Progenitor cell of endocrine pancreas (in vitro differentiated cells): ENCODE results near the gene HSD17B4. TPM values are rescaled to one million over a fixed set of nuclear protein-coding genes. Genes with fewer than 3 reads are reported as not detected.

Experiments
- DNase-seq: peaks from one replicate; pipeline ENCODE4 v3.0.0; 2021; ENCODE audit warnings: low spot score; ENCODE audit not compliant: unreplicated experiment
- H3K27ac Mint-ChIP-seq: 2 replicates; pipeline ENCODE4 v1.8.0; 2021; ENCODE audit warnings: mild to moderate bottlenecking, moderate library complexity, mixed read lengths
- H3K27me3 Mint-ChIP-seq: 2 replicates; pipeline ENCODE4 v1.8.0; 2021; ENCODE audit warnings: mixed read lengths
- H3K36me3 Mint-ChIP-seq: 2 replicates; pipeline ENCODE4 v1.8.0; 2022; ENCODE audit warnings: mixed read lengths; ENCODE audit not compliant: insufficient read depth
- H3K4me1 Mint-ChIP-seq: 2 replicates; pipeline ENCODE4 v1.8.0; 2021; ENCODE audit warnings: low read depth, mixed read lengths
- H3K4me3 Mint-ChIP-seq: 2 replicates; pipeline ENCODE4 v1.8.0; 2021; ENCODE audit warnings: low read depth, mild to moderate bottlenecking, moderate library complexity, mixed read lengths
- H3K9me3 Mint-ChIP-seq: 2 replicates; pipeline ENCODE4 v1.8.0; 2021; ENCODE audit warnings: low read depth, mixed read lengths
- total RNA-seq: library from RNA; stranded (reverse); gene quantifications from 2 replicates; pipeline ENCODE4 v1.2.1, GENCODE V29; 2021
- TF ChIP-seq, protein P1 (sequence below): fragments of 200-600 bp; sonication (generic); IDR thresholded peaks from one replicate; pipeline ENCODE4 v1.5.0; 2021; ENCODE audit warnings: antibody characterized with exemption, mild to moderate bottlenecking; ENCODE audit not compliant: unreplicated experiment

Gene HSD17B4
- total RNA-seq, 1 donor from 2014 or later: 248 TPM

DNA sequence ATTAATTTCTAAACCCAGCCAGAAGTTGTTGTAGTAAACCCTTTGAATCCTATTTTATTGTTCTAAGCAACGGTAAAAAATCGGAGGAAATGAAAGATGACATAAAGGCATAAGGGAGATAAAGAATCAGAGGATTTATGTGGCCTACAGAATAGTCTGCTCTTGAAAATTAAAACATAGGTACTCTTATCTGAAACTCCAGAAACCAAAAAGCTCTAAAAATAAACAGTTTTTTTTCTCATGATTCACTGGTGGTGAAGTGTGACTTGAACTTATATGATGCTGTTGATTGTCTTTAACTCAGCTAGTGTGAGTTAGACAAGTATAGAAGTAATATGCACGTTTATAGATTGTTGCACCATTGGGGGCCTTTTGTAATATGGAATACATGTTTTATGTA is 80.3 kb downstream of the HSD17B4 start:
- H3K9me3 Mint-ChIP-seq: no peaks in the 10 kb centered on the region
- TF ChIP-seq, protein P1, sequence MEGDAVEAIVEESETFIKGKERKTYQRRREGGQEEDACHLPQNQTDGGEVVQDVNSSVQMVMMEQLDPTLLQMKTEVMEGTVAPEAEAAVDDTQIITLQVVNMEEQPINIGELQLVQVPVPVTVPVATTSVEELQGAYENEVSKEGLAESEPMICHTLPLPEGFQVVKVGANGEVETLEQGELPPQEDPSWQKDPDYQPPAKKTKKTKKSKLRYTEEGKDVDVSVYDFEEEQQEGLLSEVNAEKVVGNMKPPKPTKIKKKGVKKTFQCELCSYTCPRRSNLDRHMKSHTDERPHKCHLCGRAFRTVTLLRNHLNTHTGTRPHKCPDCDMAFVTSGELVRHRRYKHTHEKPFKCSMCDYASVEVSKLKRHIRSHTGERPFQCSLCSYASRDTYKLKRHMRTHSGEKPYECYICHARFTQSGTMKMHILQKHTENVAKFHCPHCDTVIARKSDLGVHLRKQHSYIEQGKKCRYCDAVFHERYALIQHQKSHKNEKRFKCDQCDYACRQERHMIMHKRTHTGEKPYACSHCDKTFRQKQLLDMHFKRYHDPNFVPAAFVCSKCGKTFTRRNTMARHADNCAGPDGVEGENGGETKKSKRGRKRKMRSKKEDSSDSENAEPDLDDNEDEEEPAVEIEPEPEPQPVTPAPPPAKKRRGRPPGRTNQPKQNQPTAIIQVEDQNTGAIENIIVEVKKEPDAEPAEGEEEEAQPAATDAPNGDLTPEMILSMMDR: no peak
- H3K36me3 Mint-ChIP-seq: peaks cover 28% of the 10 kb centered on the region
- peaks cover 2% of the 10 kb centered on the region for H3K4me1 Mint-ChIP-seq
- no peak overlapping the region for H3K4me3 Mint-ChIP-seq
- H3K27ac Mint-ChIP-seq: no peak overlapping the region
- no peaks in the 10 kb centered on the region for H3K27me3 Mint-ChIP-seq
- DNase-seq: no peak

DNA sequence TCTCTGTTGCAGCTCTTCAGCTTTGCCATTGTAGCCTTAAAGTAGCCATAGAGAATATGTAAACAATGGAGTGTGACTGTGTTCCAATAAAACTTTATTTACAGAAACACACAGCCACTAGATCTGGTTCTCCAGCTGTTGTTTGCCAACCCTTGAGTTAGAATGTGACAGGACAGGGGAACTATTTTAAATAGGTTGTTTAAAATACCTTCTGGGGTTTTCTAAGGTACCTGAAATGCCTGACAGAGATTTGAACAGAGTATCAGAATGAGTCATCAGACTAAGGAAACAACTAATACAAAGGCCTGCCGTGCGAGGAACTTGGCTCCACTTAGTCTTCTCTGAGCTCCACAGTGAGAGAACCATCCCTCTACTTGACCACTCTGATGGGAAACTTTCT is 85.4 kb downstream of the HSD17B4 start:
- peaks cover 41% of the 10 kb centered on the region for H3K36me3 Mint-ChIP-seq
- no peak overlapping the region for H3K4me3 Mint-ChIP-seq
- H3K27me3 Mint-ChIP-seq: no peaks in the 10 kb centered on the region
- TF ChIP-seq, protein P1: no peak
- DNase-seq: no peak
- H3K9me3 Mint-ChIP-seq: no peaks in the 10 kb centered on the region
- peaks cover 2% of the 10 kb centered on the region for H3K4me1 Mint-ChIP-seq
- no peak overlapping the region for H3K27ac Mint-ChIP-seq

DNA sequence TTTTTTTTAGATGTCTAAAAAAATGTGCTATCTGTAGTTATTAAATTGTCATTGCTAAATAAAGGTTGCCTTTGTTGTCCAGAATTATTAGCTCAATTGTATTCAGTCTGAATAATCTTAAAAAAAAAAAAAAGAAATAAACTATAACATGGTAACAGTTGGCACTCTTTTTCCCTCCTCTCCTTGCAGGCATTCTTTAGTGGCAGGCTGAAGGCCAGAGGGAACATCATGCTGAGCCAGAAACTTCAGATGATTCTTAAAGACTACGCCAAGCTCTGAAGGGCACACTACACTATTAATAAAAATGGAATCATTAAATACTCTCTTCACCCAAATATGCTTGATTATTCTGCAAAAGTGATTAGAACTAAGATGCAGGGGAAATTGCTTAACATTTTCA is 89.4 kb downstream of the HSD17B4 start:
- no peak for DNase-seq

DNA sequence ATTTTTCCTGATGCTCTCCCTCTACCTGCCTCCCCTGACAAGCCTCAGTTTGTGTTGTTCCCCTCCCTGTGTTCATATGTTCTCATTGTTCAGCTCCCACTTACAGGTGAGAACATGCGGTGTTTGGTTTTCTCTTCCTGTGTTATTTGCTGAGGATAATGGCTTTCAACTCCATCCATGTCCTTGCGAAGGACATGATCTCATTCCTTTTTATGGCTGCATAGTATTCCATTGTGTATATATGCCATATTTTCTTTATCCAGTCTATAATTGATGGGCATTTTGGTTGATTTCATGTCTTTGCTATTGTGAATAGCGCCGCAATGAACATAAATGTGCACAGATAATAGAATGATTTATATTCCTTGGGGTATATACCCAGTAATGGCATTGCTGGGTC is 99.5 kb downstream of the HSD17B4 start:
- H3K27ac Mint-ChIP-seq: no peak overlapping the region
- peaks cover 11% of the 10 kb centered on the region for H3K36me3 Mint-ChIP-seq
- H3K9me3 Mint-ChIP-seq: peaks cover 9% of the 10 kb centered on the region
- no peak overlapping the region for H3K4me3 Mint-ChIP-seq
- H3K27me3 Mint-ChIP-seq: no peaks in the 10 kb centered on the region
- TF ChIP-seq, protein P1: no peak
- no peaks in the 10 kb centered on the region for H3K4me1 Mint-ChIP-seq
- no peak for DNase-seq

More for the DNA sequence above, 89.4 kb downstream of the HSD17B4 start:
- Mint-ChIP-seq H3K27ac (no peak overlapping the region), H3K4me3 (no peak overlapping the region), H3K4me1 (no peaks in the 10 kb centered on the region), H3K9me3 (no peaks in the 10 kb centered on the region), H3K27me3 (no peaks in the 10 kb centered on the region), H3K36me3 (peaks cover 36% of the 10 kb centered on the region)
- TF ChIP-seq, protein P1: no peak

DNA sequence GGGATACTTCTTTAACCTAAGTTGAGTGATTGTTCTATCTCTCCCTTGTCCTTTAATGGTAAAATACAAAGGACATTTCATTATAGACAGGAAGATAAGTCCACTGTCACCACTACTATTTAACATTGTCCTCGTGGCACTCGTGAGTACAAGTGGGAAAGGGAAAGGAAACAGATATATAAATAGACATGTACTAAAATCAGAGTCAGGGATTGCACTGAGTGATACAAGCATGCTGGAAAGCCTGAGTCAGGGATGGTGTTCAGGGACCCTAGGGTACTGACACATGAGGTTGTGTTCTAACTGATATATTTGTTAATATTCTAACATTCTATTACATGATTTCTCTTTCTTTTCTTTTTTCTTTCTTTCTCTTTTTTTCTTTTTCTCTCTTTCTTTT is 102.3 kb downstream of the HSD17B4 start:
- Mint-ChIP-seq H3K27me3 (no peaks in the 10 kb centered on the region), H3K4me1 (no peaks in the 10 kb centered on the region), H3K27ac (no peak overlapping the region), H3K9me3 (peaks cover 31% of the 10 kb centered on the region), H3K36me3 (peaks cover 17% of the 10 kb centered on the region), H3K4me3 (no peak overlapping the region)
- TF ChIP-seq, protein P1: no peak
- no peak for DNase-seq
